IMR-90 (cell line): ENCODE data around the gene SLAMF6. TPM values are rescaled to one million over a fixed set of nuclear protein-coding genes. Genes with fewer than 3 reads are reported as not detected.

Source experiments
- ATAC-seq: fragments of 200-7000 bp; cut with Tn5 transposase; 2 replicates; pipeline ENCODE4 v1.9.1; 2020; ENCODE audit warnings: low read depth, mild to moderate bottlenecking, moderate library complexity
- BruUV-seq: library from RNA; stranded (reverse); fragments of 400-500 nt; replicated peaks from 2 replicates; lab custom pipeline; 2021; lab: Mats Ljungman, UMichigan
- CTCF ChIA-PET: fragments of 300-600 bp; formaldehyde crosslinking; extraction: SDS; loops from one replicate; lab custom pipeline; 2021; ENCODE audit warnings: antibody characterized with exemption; lab: Yijun Ruan, JAX
- POLR2A ChIA-PET: fragments of 300-600 bp; sonication (Branson Sonifier 250); formaldehyde crosslinking; loops from one replicate; lab custom pipeline; 2022; ENCODE audit warnings: antibody characterized with exemption; ENCODE audit not compliant: unreplicated experiment; lab: Charles Lee
- DNase-seq: peaks from one replicate; pipeline ENCODE4 v3.0.0; 2013
- H2AFZ ChIP-seq: replicated peaks from 2 replicates; pipeline ENCODE3; 2013; ENCODE audit warnings: low read length, mild to moderate bottlenecking; ENCODE audit not compliant: poor library complexity
- H2AK5ac ChIP-seq: 2 replicates; pipeline ENCODE4 v1.6.1; 2013; ENCODE audit warnings: low read depth, low read length, inconsistent platforms
- H2AK9ac ChIP-seq: replicated peaks from 2 replicates; pipeline ENCODE3; 2013; ENCODE audit warnings: mild to moderate bottlenecking, low read depth, low read length, moderate library complexity; ENCODE audit not compliant: poor library complexity
- H2BK120ac ChIP-seq: 2 replicates; pipeline ENCODE4 v1.6.1; 2013; ENCODE audit warnings: low read depth, low read length, inconsistent platforms
- H2BK15ac ChIP-seq: 3 replicates; pipeline ENCODE4 v1.6.1; 2013; ENCODE audit warnings: low read depth, low read length, inconsistent platforms
- H2BK20ac ChIP-seq: 2 replicates; pipeline ENCODE4 v1.6.1; 2013; ENCODE audit warnings: low read depth, mild to moderate bottlenecking, inconsistent platforms, low read length, moderate library complexity
- H2BK5ac ChIP-seq: 2 replicates; pipeline ENCODE4 v1.6.1; 2013; ENCODE audit warnings: mild to moderate bottlenecking, low read depth, low read length, inconsistent platforms; ENCODE audit not compliant: poor library complexity, severe bottlenecking
- H3K14ac ChIP-seq: replicated peaks from 2 replicates; pipeline ENCODE4 v1.6.1; 2013; ENCODE audit warnings: low read depth, low read length, inconsistent platforms
- H3K18ac ChIP-seq: 2 replicates; pipeline ENCODE4 v1.6.1; 2013; ENCODE audit warnings: low read depth, low read length, control low read depth
- H3K23ac ChIP-seq: 2 replicates; pipeline ENCODE4 v1.6.1; 2013; ENCODE audit warnings: low read depth, low read length, inconsistent platforms
- H3K27ac ChIP-seq: 2 replicates; pipeline ENCODE4 v1.5.1; 2013; ENCODE audit warnings: mild to moderate bottlenecking, control low read depth, low read length; ENCODE audit not compliant: insufficient read depth
- H3K27me3 ChIP-seq: 2 replicates; pipeline ENCODE4 v1.6.1; 2013; ENCODE audit warnings: low read length; ENCODE audit not compliant: control insufficient read depth, insufficient read depth
- H3K36me3 ChIP-seq: 2 replicates; pipeline ENCODE4 v1.6.1; 2013; ENCODE audit warnings: low read length, mixed read lengths; ENCODE audit not compliant: control insufficient read depth, insufficient read depth
- H3K4ac ChIP-seq: 2 replicates; pipeline ENCODE4 v1.6.1; 2013; ENCODE audit warnings: low read depth, low read length, inconsistent platforms
- H3K4me1 ChIP-seq: 2 replicates; pipeline ENCODE4 v1.6.1; 2013; ENCODE audit warnings: low read length, mixed read lengths; ENCODE audit not compliant: control insufficient read depth, insufficient read depth
- H3K4me2 ChIP-seq: 2 replicates; pipeline ENCODE4 v1.6.1; 2013; ENCODE audit warnings: low read depth, mild to moderate bottlenecking, control low read depth, low read length, moderate library complexity
- H3K4me3 ChIP-seq: 2 replicates; pipeline ENCODE4 v1.5.1; 2013; ENCODE audit warnings: low read depth, mild to moderate bottlenecking, control low read depth, low read length, moderate library complexity; ENCODE audit not compliant: insufficient read depth
- H3K56ac ChIP-seq: 2 replicates; pipeline ENCODE4 v1.6.1; 2013; ENCODE audit warnings: low read length, inconsistent platforms; ENCODE audit not compliant: insufficient read depth; ENCODE audit errors: extremely low read depth
- H3K79me1 ChIP-seq, 2 experiments: 2 replicates each; pipeline ENCODE4 v1.6.1; 2013; ENCODE audit warnings: low read length in 2 of 2, inconsistent platforms in 1 of 2, low read depth in 1 of 2
- H3K9ac ChIP-seq: 2 replicates; pipeline ENCODE4 v1.6.1; 2013; ENCODE audit warnings: low read depth, low read length, control low read depth
- H3K9me1 ChIP-seq: 2 replicates; pipeline ENCODE4 v1.6.1; 2013; ENCODE audit warnings: low read length, inconsistent platforms; ENCODE audit not compliant: insufficient read depth
- H3K9me3 ChIP-seq: 2 replicates; pipeline ENCODE4 v1.6.1; 2013; ENCODE audit warnings: low read length; ENCODE audit not compliant: control insufficient read depth, insufficient read depth
- H4K20me1 ChIP-seq: 2 replicates; pipeline ENCODE4 v1.6.1; 2013; ENCODE audit warnings: low read length, inconsistent platforms; ENCODE audit not compliant: insufficient read depth
- H4K5ac ChIP-seq: 2 replicates; pipeline ENCODE4 v1.6.1; 2013; ENCODE audit warnings: mild to moderate bottlenecking, low read depth, low read length, control low read depth
- H4K8ac ChIP-seq, 2 experiments: 2 replicates each; pipeline ENCODE4 v1.6.1; 2013; ENCODE audit warnings: low read depth in 2 of 2, low read length in 2 of 2, control low read depth in 1 of 2, inconsistent platforms in 1 of 2
- H4K91ac ChIP-seq: 2 replicates; pipeline ENCODE4 v1.6.1; 2013; ENCODE audit warnings: low read depth, low read length, inconsistent platforms; ENCODE audit not compliant: insufficient read depth
- CEBPB ChIP-seq: IDR thresholded peaks from 2 replicates; pipeline ENCODE4 v1.6.1; 2012; ENCODE audit warnings: low read depth, low read length, improper control_type of control experiment
- FOS ChIP-seq: fragments of 150-350 bp; IDR thresholded peaks from 2 replicates; pipeline ENCODE4 v1.6.1; 2016; ENCODE audit warnings: low read depth, low read length
- MXI1 ChIP-seq: IDR thresholded peaks from 2 replicates; pipeline ENCODE4 v1.6.1; 2012; ENCODE audit warnings: low read depth, mild to moderate bottlenecking, low read length, moderate library complexity, borderline replicate concordance
- RFX5 ChIP-seq: IDR thresholded peaks from 2 replicates; pipeline ENCODE4 v1.8.0; 2012; ENCODE audit warnings: low read depth, mild to moderate bottlenecking, low read length, moderate library complexity
- SMC3 ChIP-seq: fragments of 150-350 bp; IDR thresholded peaks from 2 replicates; pipeline ENCODE4 v1.6.1; 2016; ENCODE audit warnings: low read depth, mild to moderate bottlenecking, antibody characterized with exemption, low read length, moderate library complexity
- USF2 ChIP-seq: fragments of 150-350 bp; IDR thresholded peaks from 2 replicates; pipeline ENCODE4 v1.6.1; 2017; ENCODE audit warnings: mild to moderate bottlenecking, antibody characterized with exemption, low read length, low read depth
- WGBS, 2 experiments: methylation state at CpG; one replicate each; pipeline versions ENCODE4 v1.1.5 to v1.1.7; 2013; ENCODE audit warnings: missing lambda C conversion rate in 2 of 2; ENCODE audit not compliant: insufficient read length in 1 of 2; ENCODE audit errors: extremely low coverage in 2 of 2; 5-methylcytosine and 5-hydroxymethylcytosine counted together
- dilution Hi-C: fragments of 300-500 bp; cut with HindIII; formaldehyde crosslinking; loops from one replicate; pipeline ENCODE4 v1.14.3; 2018; ENCODE audit warnings: low sequenced_read_pairs; ENCODE audit not compliant: unreplicated experiment
- in situ Hi-C: fragments of 300-500 bp; cut with MboI; formaldehyde crosslinking; loops from 3 replicates; pipeline ENCODE4 v1.14.3; 2019; ENCODE audit warnings: low sequenced_read_pairs, inconsistent platforms, mixed read lengths
- intact Hi-C: fragments of 100-400 bp; cut with micrococcal nuclease; formaldehyde crosslinking; loops from 2 replicates; pipeline ENCODE4 v1.10.0; 2022
- polyA plus RNA-seq, 3 experiments: library from polyadenylated mRNA; depleted of rRNA; stranded (reverse); fragments of >200 nt; gene quantifications; 2 replicates each; pipeline ENCODE4 v1.2.3, GENCODE V29; 2012; ENCODE audit warnings: low replicate concordance in 1 of 3
- total RNA-seq: library from RNA; depleted of rRNA; stranded (reverse); fragments of >200 nt; gene quantifications from 2 replicates; pipeline ENCODE4 v1.2.3, GENCODE V29; 2012

Gene SLAMF6
- total and polyA plus RNA-seq, 2 of the 4 experiments (the other 2 are of a cell fraction) = not detected

- Histone ChIP-seq H3K4me2 (no peak overlapping the region), H3K4ac (no peak overlapping the region), H2AK5ac (no peak overlapping the region), H3K27me3 (no peaks in the 10 kb centered on the region), H3K56ac (no peak overlapping the region), H3K18ac (no peak overlapping the region), H4K91ac (no peak overlapping the region), H3K9ac (no peak overlapping the region), H2BK5ac (no peak overlapping the region), H4K20me1 (no peaks in the 10 kb centered on the region), H4K5ac (no peak overlapping the region), H3K14ac (no peak overlapping the region), H3K4me1 (no peaks in the 10 kb centered on the region), H2BK15ac (no peak overlapping the region), H3K27ac (no peak overlapping the region), H2AFZ (no peak overlapping the region), H4K8ac (no peak overlapping the region), H3K36me3 (no peaks in the 10 kb centered on the region), H3K79me1 (no peaks in the 10 kb centered on the region), H2BK120ac (no peak overlapping the region), H2AK9ac (no peak overlapping the region), H3K9me1 (no peaks in the 10 kb centered on the region), H3K9me3 (no peaks in the 10 kb centered on the region), H3K4me3 (no peak overlapping the region), H2BK20ac (no peak overlapping the region), H3K23ac (no peak overlapping the region)
- in situ Hi-C loops (no loop called here), dilution Hi-C loops (no loop called here), intact Hi-C loops (no loop called here)
- no peak for DNase-seq
- CTCF ChIA-PET = no interaction called here
- POLR2A ChIA-PET = no interaction called here
- no CpG with 5 or more reads among the region's 8 CpGs for WGBS, 2 experiments
- no peak for ATAC-seq
- TF ChIP-seq MXI1 (no peak), FOS (no peak), USF2 (no peak), CEBPB (no peak), SMC3 (no peak), RFX5 (no peak)
- BruUV-seq = no TSS peak
These were observed 14.9 kb upstream of the SLAMF6 start for GRCh38 chr1:160537714-160538665.
